Upper lobe of left lung (tissue), 4 donors: ENCODE measurements around the gene RAPGEF2.

ENCODE experiments used
- EP300 ChIP-seq, 4 donors: sonication (generic); formaldehyde crosslinking; IDR thresholded peaks; one replicate each; pipeline ENCODE4 v1.5.1; 2017; ENCODE audit warnings: antibody characterized with exemption in 4 of 4, control low read depth in 2 of 4
- POLR2A ChIP-seq, 4 donors: fragments of 450-650 bp; IDR thresholded peaks; one replicate each; pipeline ENCODE4 v1.5.1; 2016 to 2017; ENCODE audit warnings: antibody characterized with exemption in 4 of 4, mild to moderate bottlenecking in 2 of 4
- POLR2AphosphoS5 ChIP-seq, 2 donors: sonication (generic); formaldehyde crosslinking; IDR thresholded peaks; one replicate each; pipeline ENCODE4 v1.5.1; 2017; ENCODE audit warnings: antibody characterized with exemption in 2 of 2
- TF ChIP-seq, protein P1 (sequence below), 6 experiments: fragments of 450-650 bp in 4 of 6; fragments of 200-600 bp in 2 of 6; sonication (generic) in 2 of 6; IDR thresholded peaks; one replicate each; pipeline ENCODE4 v1.5.1; 2016 to 2019; ENCODE audit warnings: antibody characterized with exemption in 6 of 6

GRCh38 chr4:159317203-159317602 lies 214.3 kb downstream of the RAPGEF2 start:
- no peak for TF ChIP-seq POLR2A (IDR thresholded peaks at IDR 0.05)
- TF ChIP-seq, protein P1, sequence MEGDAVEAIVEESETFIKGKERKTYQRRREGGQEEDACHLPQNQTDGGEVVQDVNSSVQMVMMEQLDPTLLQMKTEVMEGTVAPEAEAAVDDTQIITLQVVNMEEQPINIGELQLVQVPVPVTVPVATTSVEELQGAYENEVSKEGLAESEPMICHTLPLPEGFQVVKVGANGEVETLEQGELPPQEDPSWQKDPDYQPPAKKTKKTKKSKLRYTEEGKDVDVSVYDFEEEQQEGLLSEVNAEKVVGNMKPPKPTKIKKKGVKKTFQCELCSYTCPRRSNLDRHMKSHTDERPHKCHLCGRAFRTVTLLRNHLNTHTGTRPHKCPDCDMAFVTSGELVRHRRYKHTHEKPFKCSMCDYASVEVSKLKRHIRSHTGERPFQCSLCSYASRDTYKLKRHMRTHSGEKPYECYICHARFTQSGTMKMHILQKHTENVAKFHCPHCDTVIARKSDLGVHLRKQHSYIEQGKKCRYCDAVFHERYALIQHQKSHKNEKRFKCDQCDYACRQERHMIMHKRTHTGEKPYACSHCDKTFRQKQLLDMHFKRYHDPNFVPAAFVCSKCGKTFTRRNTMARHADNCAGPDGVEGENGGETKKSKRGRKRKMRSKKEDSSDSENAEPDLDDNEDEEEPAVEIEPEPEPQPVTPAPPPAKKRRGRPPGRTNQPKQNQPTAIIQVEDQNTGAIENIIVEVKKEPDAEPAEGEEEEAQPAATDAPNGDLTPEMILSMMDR (IDR thresholded peaks at IDR 0.05): no peak
- TF ChIP-seq POLR2AphosphoS5 (IDR thresholded peaks at IDR 0.05): no peak
- no peak for TF ChIP-seq EP300 (IDR thresholded peaks at IDR 0.05)
